Stimulated activated effector memory CD8-positive, alpha-beta T cell treated with anti-CD3 and anti-CD28 coated beads, Interleukin-12 subunit alpha, Interleukin-12 subunit beta, amount 100 ng/mL, for 72 hours (primary cell): Measurements from ENCODE around the gene CDH22.

Source experiments
- ATAC-seq: fragments of 150-1000 bp; cut with Tn5 transposase; 2 replicates; pipeline ENCODE4 v1.10.0; 2021
- DNase-seq, 2 donors: peaks; one replicate each; pipeline ENCODE4 v3.0.0; 2021 to 2022; ENCODE audit warnings: low spot score in 2 of 2
- H3K27ac Mint-ChIP-seq: one replicate; pipeline ENCODE4 v1.8.0; 2022; ENCODE audit warnings: mild to moderate bottlenecking, mixed read lengths
- H3K36me3 Mint-ChIP-seq: one replicate; pipeline ENCODE4 v1.8.0; 2022; ENCODE audit warnings: mild to moderate bottlenecking, mixed read lengths
- H3K4me1 Mint-ChIP-seq: one replicate; pipeline ENCODE4 v1.8.0; 2022; ENCODE audit warnings: mixed read lengths
- H3K4me3 Mint-ChIP-seq: one replicate; pipeline ENCODE4 v1.8.0; 2022; ENCODE audit warnings: mild to moderate bottlenecking, mixed read lengths
- H3K9me3 Mint-ChIP-seq: one replicate; pipeline ENCODE4 v1.8.0; 2022; ENCODE audit warnings: mixed read lengths

The CDH22 gene

GRCh38 chr20:46204594-46205186, 103.6 kb downstream of the CDH22 start:
- no peaks in the 10 kb centered on the region for H3K9me3 Mint-ChIP-seq
- ATAC-seq (no peak), DNase-seq (no peak)
- H3K4me1 Mint-ChIP-seq, result peaks cover 29% of the 10 kb centered on the region
- no peaks in the 10 kb centered on the region for H3K36me3 Mint-ChIP-seq
- no peak overlapping the region for H3K27ac Mint-ChIP-seq
- no peak overlapping the region for H3K4me3 Mint-ChIP-seq

- H3K9me3 Mint-ChIP-seq, result no peaks in the 10 kb centered on the region
- DNase-seq (no peak), ATAC-seq (no peak)
- no peak overlapping the region for H3K27ac Mint-ChIP-seq
- no peak overlapping the region for H3K4me3 Mint-ChIP-seq
- no peaks in the 10 kb centered on the region for H3K36me3 Mint-ChIP-seq
- H3K4me1 Mint-ChIP-seq, result peaks cover 29% of the 10 kb centered on the region
Measured at GRCh38 chr20:46203510-46203837, 104.8 kb downstream of the CDH22 start.

GRCh38 chr20:46202766-46203509, 105.4 kb downstream of the CDH22 start:
- ATAC-seq (no peak), DNase-seq (no peak)
- peaks cover 29% of the 10 kb centered on the region for H3K4me1 Mint-ChIP-seq
- H3K36me3 Mint-ChIP-seq, result no peaks in the 10 kb centered on the region
- H3K4me3 Mint-ChIP-seq, result no peak overlapping the region
- no peaks in the 10 kb centered on the region for H3K9me3 Mint-ChIP-seq
- no peak overlapping the region for H3K27ac Mint-ChIP-seq

- no peak overlapping the region for H3K4me3 Mint-ChIP-seq
- H3K4me1 Mint-ChIP-seq, result peaks cover 16% of the 10 kb centered on the region
- DNase-seq (no peak), ATAC-seq (no peak)
- no peak overlapping the region for H3K27ac Mint-ChIP-seq
- H3K36me3 Mint-ChIP-seq, result no peaks in the 10 kb centered on the region
- H3K9me3 Mint-ChIP-seq, result no peaks in the 10 kb centered on the region
Measured at GRCh38 chr20:46200582-46201570, 107.4 kb downstream of the CDH22 start.

- H3K36me3 Mint-ChIP-seq, result no peaks in the 10 kb centered on the region
- no peak overlapping the region for H3K4me3 Mint-ChIP-seq
- ATAC-seq (no peak), DNase-seq (no peak)
- H3K9me3 Mint-ChIP-seq, result no peaks in the 10 kb centered on the region
- H3K4me1 Mint-ChIP-seq, result no peaks in the 10 kb centered on the region
- H3K27ac Mint-ChIP-seq, result no peak overlapping the region
Measured at GRCh38 chr20:46199198-46199597, 109.1 kb downstream of the CDH22 start.

GRCh38 chr20:46196990-46197389, 111.3 kb downstream of the CDH22 start:
- ATAC-seq (no peak), DNase-seq (no peak)
- no peak overlapping the region for H3K4me3 Mint-ChIP-seq
- H3K4me1 Mint-ChIP-seq, result no peaks in the 10 kb centered on the region
- no peak overlapping the region for H3K27ac Mint-ChIP-seq
- no peaks in the 10 kb centered on the region for H3K36me3 Mint-ChIP-seq
- no peaks in the 10 kb centered on the region for H3K9me3 Mint-ChIP-seq

GRCh38 chr20:46195264-46196036, 112.8 kb downstream of the CDH22 start:
- DNase-seq, result no peak
- Mint-ChIP-seq H3K27ac (no peak overlapping the region), H3K4me1 (no peaks in the 10 kb centered on the region), H3K36me3 (no peaks in the 10 kb centered on the region), H3K4me3 (no peak overlapping the region), H3K9me3 (no peaks in the 10 kb centered on the region)
- no peak for ATAC-seq

- no peaks in the 10 kb centered on the region for H3K4me1 Mint-ChIP-seq
Measured at GRCh38 chr20:46194409-46194808, 113.9 kb downstream of the CDH22 start.

GRCh38 chr20:46192376-46192944, 115.8 kb downstream of the CDH22 start:
- ATAC-seq, result no peak
- no peak overlapping the region for H3K4me3 Mint-ChIP-seq

More at GRCh38 chr20:46194409-46194808, 113.9 kb downstream of the CDH22 start:
- Mint-ChIP-seq H3K4me3 (no peak overlapping the region), H3K9me3 (no peaks in the 10 kb centered on the region), H3K36me3 (no peaks in the 10 kb centered on the region), H3K27ac (no peak overlapping the region)
- DNase-seq (no peak), ATAC-seq (no peak)

GRCh38 chr20:46191611-46192010, 116.7 kb downstream of the CDH22 start:
- Mint-ChIP-seq H3K4me1 (no peaks in the 10 kb centered on the region), H3K9me3 (no peaks in the 10 kb centered on the region), H3K4me3 (no peak overlapping the region), H3K36me3 (no peaks in the 10 kb centered on the region), H3K27ac (no peak overlapping the region)
- no peak for ATAC-seq
- no peak for DNase-seq

More at GRCh38 chr20:46192376-46192944, 115.8 kb downstream of the CDH22 start:
- Mint-ChIP-seq H3K36me3 (no peaks in the 10 kb centered on the region), H3K4me1 (no peaks in the 10 kb centered on the region), H3K9me3 (no peaks in the 10 kb centered on the region), H3K27ac (no peak overlapping the region)
- no peak for DNase-seq

GRCh38 chr20:46191168-46191540, 117.1 kb downstream of the CDH22 start:
- Mint-ChIP-seq H3K27ac (no peak overlapping the region), H3K4me3 (no peak overlapping the region), H3K9me3 (no peaks in the 10 kb centered on the region), H3K4me1 (no peaks in the 10 kb centered on the region), H3K36me3 (no peaks in the 10 kb centered on the region)
- no peak for DNase-seq
- ATAC-seq, result no peak

- H3K4me3 Mint-ChIP-seq, result no peak overlapping the region
- H3K27ac Mint-ChIP-seq, result no peak overlapping the region
- H3K4me1 Mint-ChIP-seq, result no peaks in the 10 kb centered on the region
- no peaks in the 10 kb centered on the region for H3K9me3 Mint-ChIP-seq
- no peak for DNase-seq
- no peaks in the 10 kb centered on the region for H3K36me3 Mint-ChIP-seq
- no peak for ATAC-seq
Measured at GRCh38 chr20:46190478-46191167, 117.7 kb downstream of the CDH22 start.

- Mint-ChIP-seq H3K9me3 (no peaks in the 10 kb centered on the region), H3K27ac (no peak overlapping the region), H3K4me3 (no peak overlapping the region), H3K36me3 (no peaks in the 10 kb centered on the region), H3K4me1 (no peaks in the 10 kb centered on the region)
- DNase-seq (no peak), ATAC-seq (no peak)
Measured at GRCh38 chr20:46188866-46189541, 119.3 kb downstream of the CDH22 start.

GRCh38 chr20:46186210-46186609, 122.1 kb downstream of the CDH22 start:
- no peak overlapping the region for H3K4me3 Mint-ChIP-seq
- no peak for ATAC-seq
- no peak overlapping the region for H3K27ac Mint-ChIP-seq
- no peaks in the 10 kb centered on the region for H3K4me1 Mint-ChIP-seq
- no peaks in the 10 kb centered on the region for H3K9me3 Mint-ChIP-seq
- H3K36me3 Mint-ChIP-seq, result no peaks in the 10 kb centered on the region
- DNase-seq, result no peak
